H9 (cell line): ENCODE data around the gene APLP2. TPM values are rescaled to one million over a fixed set of nuclear protein-coding genes. Genes with fewer than 3 reads are reported as not detected.

Experiments used
- DNase-seq: peaks from one replicate; pipeline ENCODE4 v3.0.0-alpha.2; 2017
- H2AFZ ChIP-seq: one replicate; pipeline ENCODE4 v1.6.1; 2013; ENCODE audit warnings: mild to moderate bottlenecking, low read length, control low read depth, moderate library complexity
- H2AK5ac ChIP-seq: 2 replicates; pipeline ENCODE4 v1.6.1; 2013; ENCODE audit warnings: low read length, control low read depth, mixed read lengths; ENCODE audit not compliant: insufficient read length
- H2BK120ac ChIP-seq: one replicate; pipeline ENCODE4 v1.6.1; 2013; ENCODE audit warnings: low read depth, mild to moderate bottlenecking, low read length, control low read depth, inconsistent platforms; ENCODE audit not compliant: poor library complexity, severe bottlenecking
- H2BK12ac ChIP-seq: 2 replicates; pipeline ENCODE4 v1.6.1; 2013; ENCODE audit warnings: low read length, control low read depth, mixed read lengths, low read depth; ENCODE audit not compliant: insufficient read length
- H2BK15ac ChIP-seq: 2 replicates; pipeline ENCODE4 v1.6.1; 2013; ENCODE audit warnings: low read depth, low read length, control low read depth
- H2BK20ac ChIP-seq: one replicate; pipeline ENCODE4 v1.6.1; 2013; ENCODE audit warnings: low read depth, mild to moderate bottlenecking, low read length, control low read depth, inconsistent platforms; ENCODE audit not compliant: poor library complexity, severe bottlenecking
- H2BK5ac ChIP-seq: 2 replicates; pipeline ENCODE4 v1.6.1; 2013; ENCODE audit warnings: low read length, control low read depth, mixed read lengths; ENCODE audit not compliant: insufficient read length
- H3K14ac ChIP-seq: 2 replicates; pipeline ENCODE4 v1.6.1; 2013; ENCODE audit warnings: low read length, control low read depth; ENCODE audit not compliant: insufficient read depth
- H3K18ac ChIP-seq: 2 replicates; pipeline ENCODE4 v1.6.1; 2013; ENCODE audit warnings: low read depth, mild to moderate bottlenecking, mixed read lengths, low read length, control low read depth; ENCODE audit not compliant: insufficient read length
- H3K23ac ChIP-seq: 2 replicates; pipeline ENCODE4 v1.6.1; 2013; ENCODE audit warnings: low read length, control low read depth, mixed read lengths, low read depth; ENCODE audit not compliant: insufficient read length
- H3K23me2 ChIP-seq: 2 replicates; pipeline ENCODE4 v1.6.1; 2013; ENCODE audit warnings: low read depth, mild to moderate bottlenecking, mixed read lengths, low read length, control low read depth; ENCODE audit not compliant: insufficient read length, poor library complexity, severe bottlenecking
- H3K27ac ChIP-seq: 2 replicates; pipeline ENCODE4 v1.5.1; 2013; ENCODE audit warnings: low read length, control low read depth, mixed read lengths, low read depth; ENCODE audit not compliant: insufficient read length
- H3K27me3 ChIP-seq: 2 replicates; pipeline ENCODE4 v1.6.1; 2013; ENCODE audit warnings: low read length, control low read depth, inconsistent platforms; ENCODE audit not compliant: insufficient read depth
- H3K4ac ChIP-seq: 2 replicates; pipeline ENCODE4 v1.6.1; 2013; ENCODE audit warnings: low read depth, mild to moderate bottlenecking, control low read depth, inconsistent platforms, low read length, moderate library complexity
- H3K4me1 ChIP-seq: 2 replicates; pipeline ENCODE4 v1.6.1; 2013; ENCODE audit warnings: low read length, control low read depth, inconsistent platforms; ENCODE audit not compliant: insufficient read depth
- H3K4me2 ChIP-seq: 2 replicates; pipeline ENCODE4 v1.6.1; 2013; ENCODE audit warnings: low read length, control low read depth, mixed read lengths; ENCODE audit not compliant: insufficient read length, insufficient read depth
- H3K56ac ChIP-seq: 2 replicates; pipeline ENCODE4 v1.6.1; 2013; ENCODE audit warnings: low read depth, mild to moderate bottlenecking, mixed read lengths, low read length, control low read depth; ENCODE audit not compliant: insufficient read length
- H3K79me1 ChIP-seq: 2 replicates; pipeline ENCODE4 v1.6.1; 2013; ENCODE audit warnings: low read depth, mild to moderate bottlenecking, moderate library complexity, low read length, control low read depth, inconsistent platforms; ENCODE audit not compliant: insufficient read depth, poor library complexity, severe bottlenecking
- H3K79me2 ChIP-seq: 2 replicates; pipeline ENCODE4 v1.6.1; 2013; ENCODE audit warnings: low read length, control low read depth, inconsistent platforms; ENCODE audit not compliant: insufficient read depth
- H3K9ac ChIP-seq: 2 replicates; pipeline ENCODE4 v1.6.1; 2013; ENCODE audit warnings: low read length, control low read depth, mixed read lengths; ENCODE audit not compliant: insufficient read length; ENCODE audit errors: extremely low read depth
- H3K9me3 ChIP-seq: one replicate; pipeline ENCODE4 v1.6.1; 2013; ENCODE audit warnings: low read depth, low read length, inconsistent platforms; ENCODE audit not compliant: control insufficient read depth
- H3T11ph ChIP-seq: one replicate; pipeline ENCODE4 v1.6.1; 2013; ENCODE audit warnings: mild to moderate bottlenecking, low read length, control low read depth, inconsistent platforms
- H4K20me1 ChIP-seq: one replicate; pipeline ENCODE4 v1.6.1; 2013; ENCODE audit not compliant: control insufficient read depth, insufficient read length, insufficient read depth
- H4K5ac ChIP-seq: 2 replicates; pipeline ENCODE4 v1.6.1; 2013; ENCODE audit warnings: low read depth, mild to moderate bottlenecking, mixed read lengths, low read length, control low read depth; ENCODE audit not compliant: insufficient read length
- H4K8ac ChIP-seq: replicated peaks from 2 replicates; pipeline ENCODE4 v1.6.1; 2013; ENCODE audit warnings: low read length, control low read depth, mixed read lengths, low read depth; ENCODE audit not compliant: insufficient read length
- H4K91ac ChIP-seq: 2 replicates; pipeline ENCODE4 v1.6.1; 2013; ENCODE audit warnings: low read depth, mild to moderate bottlenecking, moderate library complexity, mixed read lengths, low read length, control low read depth; ENCODE audit not compliant: insufficient read length
- H3K27ac Mint-ChIP-seq, 3 experiments: 2 replicates in 2 of 3; 3 replicates in 1 of 3; pipeline ENCODE4 v1.8.0; 2020 to 2021; ENCODE audit warnings: mixed read lengths in 3 of 3, mild to moderate bottlenecking in 1 of 3, moderate library complexity in 1 of 3
- H3K27me3 Mint-ChIP-seq: 2 replicates; pipeline ENCODE4 v1.8.0; 2021; ENCODE audit warnings: low read depth, mild to moderate bottlenecking, moderate library complexity, mixed read lengths
- H3K36me3 Mint-ChIP-seq, 3 experiments: 2 replicates in 2 of 3; 3 replicates in 1 of 3; pipeline ENCODE4 v1.8.0; 2020 to 2021; ENCODE audit warnings: low read depth in 3 of 3, mixed read lengths in 3 of 3; ENCODE audit not compliant: insufficient read depth in 1 of 3
- H3K4me1 Mint-ChIP-seq, 2 experiments: 2 replicates each; pipeline ENCODE4 v1.8.0; 2020; ENCODE audit warnings: mixed read lengths in 2 of 2
- H3K4me3 Mint-ChIP-seq, 2 experiments: 2 replicates in 1 of 2; 3 replicates in 1 of 2; pipeline ENCODE4 v1.8.0; 2020 to 2021; ENCODE audit warnings: mild to moderate bottlenecking in 2 of 2, mixed read lengths in 2 of 2, moderate library complexity in 1 of 2
- H3K9me3 Mint-ChIP-seq, 2 experiments: 2 replicates in 1 of 2; 3 replicates in 1 of 2; pipeline ENCODE4 v1.8.0; 2020; ENCODE audit warnings: mild to moderate bottlenecking in 2 of 2, mixed read lengths in 2 of 2, moderate library complexity in 1 of 2
- WGBS: extraction: QIAGEN DNeasy Blood & Tissue Kit; methylation state at CpG from one replicate; pipeline ENCODE4 v1.1.7; 2013; ENCODE audit warnings: missing lambda C conversion rate, low lambda C conversion rate, mixed read lengths; ENCODE audit not compliant: insufficient read length; ENCODE audit errors: extremely low coverage; 5-methylcytosine and 5-hydroxymethylcytosine counted together
- total RNA-seq: library from RNA; stranded (reverse); gene quantifications from 2 replicates; pipeline ENCODE4 v1.2.1, GENCODE V29; 2021
- TF ChIP-seq, protein P1 (sequence below): fragments of 200-600 bp; sonication (generic); conservative IDR thresholded peaks from 3 replicates; pipeline ENCODE4 v1.8.0; 2021; ENCODE audit warnings: antibody characterized with exemption, mild to moderate bottlenecking

The APLP2 gene
- total RNA-seq, 1 experiment from 2014 or later: 328 TPM

DNA sequence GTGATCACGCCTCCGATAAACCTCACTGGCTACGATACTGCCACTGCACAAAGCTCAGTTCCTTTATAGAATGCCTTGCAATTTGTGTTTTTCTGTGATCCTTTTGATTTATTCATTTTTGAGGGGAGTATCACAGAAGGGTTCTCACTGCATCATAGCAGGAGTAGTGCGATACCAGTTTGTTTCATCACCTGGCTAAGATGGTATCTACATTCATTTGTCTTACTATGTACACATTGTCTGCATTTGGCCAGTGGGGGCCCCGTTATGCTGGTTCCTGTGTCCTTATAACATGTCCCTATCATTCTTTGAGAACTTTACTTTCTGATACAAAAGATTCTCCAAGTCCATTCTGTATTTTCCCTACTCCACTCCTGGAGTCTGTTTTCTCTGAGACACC, 44.6 kb downstream of the APLP2 start:
- H4K5ac ChIP-seq: no peak overlapping the region
- no peaks in the 10 kb centered on the region for H3K27me3 ChIP-seq
- Mint-ChIP-seq H3K27ac (peak overlapping the region; percentile 3 to 46 (median 37); a peak in 5 of 7 replicates), H3K4me3 (no peak overlapping the region), H3K9me3 (no peaks in the 10 kb centered on the region), H3K4me1 (peaks cover 19 to 20% of the 10 kb centered on the region in 2 experiments), H3K27me3 (no peaks in the 10 kb centered on the region), H3K36me3 (peaks cover 23 to 50% (median 37%) of the 10 kb centered on the region in 3 experiments; a peak in 6 of 7 replicates)
- no peak overlapping the region for H4K91ac ChIP-seq
- H3K9ac ChIP-seq: no peak overlapping the region
- H3K4ac ChIP-seq: no peak overlapping the region
- no peak overlapping the region for H3K14ac ChIP-seq
- H2BK120ac ChIP-seq: no peak overlapping the region
- TF ChIP-seq, protein P1, sequence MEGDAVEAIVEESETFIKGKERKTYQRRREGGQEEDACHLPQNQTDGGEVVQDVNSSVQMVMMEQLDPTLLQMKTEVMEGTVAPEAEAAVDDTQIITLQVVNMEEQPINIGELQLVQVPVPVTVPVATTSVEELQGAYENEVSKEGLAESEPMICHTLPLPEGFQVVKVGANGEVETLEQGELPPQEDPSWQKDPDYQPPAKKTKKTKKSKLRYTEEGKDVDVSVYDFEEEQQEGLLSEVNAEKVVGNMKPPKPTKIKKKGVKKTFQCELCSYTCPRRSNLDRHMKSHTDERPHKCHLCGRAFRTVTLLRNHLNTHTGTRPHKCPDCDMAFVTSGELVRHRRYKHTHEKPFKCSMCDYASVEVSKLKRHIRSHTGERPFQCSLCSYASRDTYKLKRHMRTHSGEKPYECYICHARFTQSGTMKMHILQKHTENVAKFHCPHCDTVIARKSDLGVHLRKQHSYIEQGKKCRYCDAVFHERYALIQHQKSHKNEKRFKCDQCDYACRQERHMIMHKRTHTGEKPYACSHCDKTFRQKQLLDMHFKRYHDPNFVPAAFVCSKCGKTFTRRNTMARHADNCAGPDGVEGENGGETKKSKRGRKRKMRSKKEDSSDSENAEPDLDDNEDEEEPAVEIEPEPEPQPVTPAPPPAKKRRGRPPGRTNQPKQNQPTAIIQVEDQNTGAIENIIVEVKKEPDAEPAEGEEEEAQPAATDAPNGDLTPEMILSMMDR: no peak
- H3K4me1 ChIP-seq: peaks cover 4% of the 10 kb centered on the region
- H3K79me1 ChIP-seq: no peaks in the 10 kb centered on the region
- no peak overlapping the region for H4K8ac ChIP-seq
- H3K56ac ChIP-seq: no peak overlapping the region
- H2BK12ac ChIP-seq: no peak overlapping the region
- no peak overlapping the region for H2AFZ ChIP-seq
- no peak overlapping the region for H2BK20ac ChIP-seq
- H2AK5ac ChIP-seq: no peak overlapping the region
- no CpG with 5 or more reads among the region's 5 CpGs for WGBS
- no peak overlapping the region for H2BK5ac ChIP-seq
- no peaks in the 10 kb centered on the region for H3K23me2 ChIP-seq
- no peak overlapping the region for H3T11ph ChIP-seq
- no peak overlapping the region for H3K18ac ChIP-seq
- no peak overlapping the region for H3K27ac ChIP-seq
- H3K4me2 ChIP-seq: no peak overlapping the region
- no peak for DNase-seq
- no peak overlapping the region for H3K23ac ChIP-seq
- peaks cover 2% of the 10 kb centered on the region; the same call in 1 of the 2 replicates for H3K79me2 ChIP-seq
- no peak overlapping the region for H2BK15ac ChIP-seq
- peaks cover 4% of the 10 kb centered on the region for H4K20me1 ChIP-seq
- H3K9me3 ChIP-seq: no peaks in the 10 kb centered on the region
